ENCODE results near the gene NAT14.
A peak's percentile ranks its signal among the peaks of the same experiment; 100 is the strongest.

DNA sequence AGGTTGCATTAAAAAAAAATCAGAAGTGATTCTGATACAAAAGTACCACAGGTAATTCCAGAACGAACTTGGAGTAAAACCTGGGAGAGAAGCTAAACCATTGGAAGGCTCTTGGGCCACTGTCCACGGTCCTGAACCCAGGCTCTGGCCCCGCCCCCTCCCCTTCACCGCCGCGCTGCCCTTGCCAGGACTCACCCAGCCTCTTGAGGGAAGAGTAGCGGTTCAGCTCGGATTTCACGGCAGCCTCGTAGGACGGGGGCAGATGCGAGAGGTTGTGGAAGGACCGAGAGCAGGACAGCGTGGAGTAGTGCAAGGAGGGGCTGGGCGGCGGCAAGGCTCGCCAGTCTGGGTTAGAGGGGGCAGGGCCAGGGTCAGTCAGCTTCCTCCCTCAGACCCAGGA, 47.6 kb upstream of the NAT14 start:
- TF ChIP-seq KAT7 (CRISPR knock-in tag; IDR thresholded peaks at IDR 0.05; ENCODE audit: borderline replicate concordance) (no peak), ZNF416 (CRISPR knock-in tag; IDR thresholded peaks at IDR 0.05) (no peak), EMX1 (CRISPR knock-in tag; IDR thresholded peaks at IDR 0.05) (no peak), SMAD4 (CRISPR knock-in tag; IDR thresholded peaks at IDR 0.05) (peak; percentile 78), SP1 (CRISPR knock-in tag; conservative IDR thresholded peaks at IDR 0.05) (peak; percentile 83), NR1H2 (CRISPR knock-in tag; IDR thresholded peaks at IDR 0.05) (no peak), TEAD4 (CRISPR knock-in tag; IDR thresholded peaks at IDR 0.05) (peak; percentile 84; the same call in 1 of the 2 replicates)
- TF ChIP-seq, protein P1, sequence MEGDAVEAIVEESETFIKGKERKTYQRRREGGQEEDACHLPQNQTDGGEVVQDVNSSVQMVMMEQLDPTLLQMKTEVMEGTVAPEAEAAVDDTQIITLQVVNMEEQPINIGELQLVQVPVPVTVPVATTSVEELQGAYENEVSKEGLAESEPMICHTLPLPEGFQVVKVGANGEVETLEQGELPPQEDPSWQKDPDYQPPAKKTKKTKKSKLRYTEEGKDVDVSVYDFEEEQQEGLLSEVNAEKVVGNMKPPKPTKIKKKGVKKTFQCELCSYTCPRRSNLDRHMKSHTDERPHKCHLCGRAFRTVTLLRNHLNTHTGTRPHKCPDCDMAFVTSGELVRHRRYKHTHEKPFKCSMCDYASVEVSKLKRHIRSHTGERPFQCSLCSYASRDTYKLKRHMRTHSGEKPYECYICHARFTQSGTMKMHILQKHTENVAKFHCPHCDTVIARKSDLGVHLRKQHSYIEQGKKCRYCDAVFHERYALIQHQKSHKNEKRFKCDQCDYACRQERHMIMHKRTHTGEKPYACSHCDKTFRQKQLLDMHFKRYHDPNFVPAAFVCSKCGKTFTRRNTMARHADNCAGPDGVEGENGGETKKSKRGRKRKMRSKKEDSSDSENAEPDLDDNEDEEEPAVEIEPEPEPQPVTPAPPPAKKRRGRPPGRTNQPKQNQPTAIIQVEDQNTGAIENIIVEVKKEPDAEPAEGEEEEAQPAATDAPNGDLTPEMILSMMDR (IDR thresholded peaks at IDR 0.05), result no peak
- TF ChIP-seq, protein P2, sequence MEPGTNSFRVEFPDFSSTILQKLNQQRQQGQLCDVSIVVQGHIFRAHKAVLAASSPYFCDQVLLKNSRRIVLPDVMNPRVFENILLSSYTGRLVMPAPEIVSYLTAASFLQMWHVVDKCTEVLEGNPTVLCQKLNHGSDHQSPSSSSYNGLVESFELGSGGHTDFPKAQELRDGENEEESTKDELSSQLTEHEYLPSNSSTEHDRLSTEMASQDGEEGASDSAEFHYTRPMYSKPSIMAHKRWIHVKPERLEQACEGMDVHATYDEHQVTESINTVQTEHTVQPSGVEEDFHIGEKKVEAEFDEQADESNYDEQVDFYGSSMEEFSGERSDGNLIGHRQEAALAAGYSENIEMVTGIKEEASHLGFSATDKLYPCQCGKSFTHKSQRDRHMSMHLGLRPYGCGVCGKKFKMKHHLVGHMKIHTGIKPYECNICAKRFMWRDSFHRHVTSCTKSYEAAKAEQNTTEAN (CRISPR knock-in tag; IDR thresholded peaks at IDR 0.05), result 0 out of 2 replicates have a peak, but pooled peaks have one; percentile 55
- TF ChIP-seq, protein P3, sequence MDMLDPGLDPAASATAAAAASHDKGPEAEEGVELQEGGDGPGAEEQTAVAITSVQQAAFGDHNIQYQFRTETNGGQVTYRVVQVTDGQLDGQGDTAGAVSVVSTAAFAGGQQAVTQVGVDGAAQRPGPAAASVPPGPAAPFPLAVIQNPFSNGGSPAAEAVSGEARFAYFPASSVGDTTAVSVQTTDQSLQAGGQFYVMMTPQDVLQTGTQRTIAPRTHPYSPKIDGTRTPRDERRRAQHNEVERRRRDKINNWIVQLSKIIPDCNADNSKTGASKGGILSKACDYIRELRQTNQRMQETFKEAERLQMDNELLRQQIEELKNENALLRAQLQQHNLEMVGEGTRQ (CRISPR knock-in tag; IDR thresholded peaks at IDR 0.05), result no peak
- TF ChIP-seq, protein P4, sequence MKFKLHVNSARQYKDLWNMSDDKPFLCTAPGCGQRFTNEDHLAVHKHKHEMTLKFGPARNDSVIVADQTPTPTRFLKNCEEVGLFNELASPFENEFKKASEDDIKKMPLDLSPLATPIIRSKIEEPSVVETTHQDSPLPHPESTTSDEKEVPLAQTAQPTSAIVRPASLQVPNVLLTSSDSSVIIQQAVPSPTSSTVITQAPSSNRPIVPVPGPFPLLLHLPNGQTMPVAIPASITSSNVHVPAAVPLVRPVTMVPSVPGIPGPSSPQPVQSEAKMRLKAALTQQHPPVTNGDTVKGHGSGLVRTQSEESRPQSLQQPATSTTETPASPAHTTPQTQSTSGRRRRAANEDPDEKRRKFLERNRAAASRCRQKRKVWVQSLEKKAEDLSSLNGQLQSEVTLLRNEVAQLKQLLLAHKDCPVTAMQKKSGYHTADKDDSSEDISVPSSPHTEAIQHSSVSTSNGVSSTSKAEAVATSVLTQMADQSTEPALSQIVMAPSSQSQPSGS (CRISPR knock-in tag; IDR thresholded peaks at IDR 0.05; ENCODE audit: borderline replicate concordance, low read depth), result 0 out of 2 replicates have a peak, but pooled peaks have one; percentile 43
- TF ChIP-seq, protein P5, sequence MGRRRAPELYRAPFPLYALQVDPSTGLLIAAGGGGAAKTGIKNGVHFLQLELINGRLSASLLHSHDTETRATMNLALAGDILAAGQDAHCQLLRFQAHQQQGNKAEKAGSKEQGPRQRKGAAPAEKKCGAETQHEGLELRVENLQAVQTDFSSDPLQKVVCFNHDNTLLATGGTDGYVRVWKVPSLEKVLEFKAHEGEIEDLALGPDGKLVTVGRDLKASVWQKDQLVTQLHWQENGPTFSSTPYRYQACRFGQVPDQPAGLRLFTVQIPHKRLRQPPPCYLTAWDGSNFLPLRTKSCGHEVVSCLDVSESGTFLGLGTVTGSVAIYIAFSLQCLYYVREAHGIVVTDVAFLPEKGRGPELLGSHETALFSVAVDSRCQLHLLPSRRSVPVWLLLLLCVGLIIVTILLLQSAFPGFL (CRISPR knock-in tag; IDR thresholded peaks at IDR 0.05; ENCODE audit: borderline replicate concordance), result no peak
